ENCODE data around the gene RALGAPA2. TPM values are rescaled to one million over a fixed set of nuclear protein-coding genes. Genes with fewer than 3 reads are reported as not detected.

Gene RALGAPA2
- total RNA-seq, 1 donor from 2014 or later, result 28.1 TPM

- Mint-ChIP-seq H3K27ac (no peak overlapping the region), H3K9me3 (no peaks in the 10 kb centered on the region), H3K36me3 (peaks cover 29% of the 10 kb centered on the region), H3K4me1 (ENCODE audit: unreplicated experiment) (no peaks in the 10 kb centered on the region), H3K4me3 (no peak overlapping the region), H3K27me3 (no peaks in the 10 kb centered on the region)
- no peak for DNase-seq (ENCODE audit: extremely low spot score, unreplicated experiment)
- no peak for TF ChIP-seq CTCF (conservative IDR thresholded peaks at IDR 0.05)
Measured at GRCh38 chr20:20582734-20583133, 129.7 kb downstream of the RALGAPA2 start.

GRCh38 chr20:20580139-20580538, 132.3 kb downstream of the RALGAPA2 start:
- Mint-ChIP-seq H3K36me3 (peaks cover 14% of the 10 kb centered on the region), H3K9me3 (no peaks in the 10 kb centered on the region), H3K27ac (no peak overlapping the region), H3K4me1 (ENCODE audit: unreplicated experiment) (no peaks in the 10 kb centered on the region), H3K4me3 (no peak overlapping the region), H3K27me3 (no peaks in the 10 kb centered on the region)
- no peak for DNase-seq (ENCODE audit: extremely low spot score, unreplicated experiment)
- no peak for TF ChIP-seq CTCF (conservative IDR thresholded peaks at IDR 0.05)

- Mint-ChIP-seq H3K27ac (no peak overlapping the region), H3K36me3 (peaks cover 9% of the 10 kb centered on the region)
Measured at GRCh38 chr20:20578838-20579237, 133.6 kb downstream of the RALGAPA2 start.

GRCh38 chr20:20573797-20574196, 138.6 kb downstream of the RALGAPA2 start:
- Mint-ChIP-seq H3K4me3 (no peak overlapping the region), H3K9me3 (no peaks in the 10 kb centered on the region), H3K27ac (no peak overlapping the region), H3K4me1 (ENCODE audit: unreplicated experiment) (no peaks in the 10 kb centered on the region), H3K36me3 (peaks cover 4% of the 10 kb centered on the region), H3K27me3 (no peaks in the 10 kb centered on the region)
- TF ChIP-seq CTCF (conservative IDR thresholded peaks at IDR 0.05), result no peak
- no peak for DNase-seq (ENCODE audit: extremely low spot score, unreplicated experiment)

More at GRCh38 chr20:20578838-20579237, 133.6 kb downstream of the RALGAPA2 start:
- Mint-ChIP-seq H3K4me1 (ENCODE audit: unreplicated experiment) (no peaks in the 10 kb centered on the region), H3K27me3 (no peaks in the 10 kb centered on the region), H3K9me3 (no peaks in the 10 kb centered on the region), H3K4me3 (no peak overlapping the region)
- TF ChIP-seq CTCF (conservative IDR thresholded peaks at IDR 0.05), result no peak
- DNase-seq (ENCODE audit: extremely low spot score, unreplicated experiment), result no peak

- no peak overlapping the region for H3K4me3 Mint-ChIP-seq
- H3K9me3 Mint-ChIP-seq, result no peaks in the 10 kb centered on the region
- H3K36me3 Mint-ChIP-seq, result peaks cover 4% of the 10 kb centered on the region
- no peaks in the 10 kb centered on the region for H3K4me1 Mint-ChIP-seq (ENCODE audit: unreplicated experiment)
- DNase-seq (ENCODE audit: extremely low spot score, unreplicated experiment), result no peak
- no peaks in the 10 kb centered on the region for H3K27me3 Mint-ChIP-seq
- H3K27ac Mint-ChIP-seq, result no peak overlapping the region
- no peak for TF ChIP-seq CTCF (conservative IDR thresholded peaks at IDR 0.05)
Measured at GRCh38 chr20:20571068-20571780, 141.2 kb downstream of the RALGAPA2 start.

All from type B pancreatic cell (in vitro differentiated cells).